ENCODE measurements around the gene MAN1C1. TPM values are rescaled to one million over a fixed set of nuclear protein-coding genes. Genes with fewer than 3 reads are reported as not detected.

Gene MAN1C1
- total RNA-seq, 2 experiments from 2014 or later: 3.7 to 4.4 TPM

- H3K9me3 Mint-ChIP-seq: no peaks in the 10 kb centered on the region
- no peaks in the 10 kb centered on the region for H3K36me3 Mint-ChIP-seq (ENCODE audit: low read depth)
- no peak overlapping the region for H3K4me3 Mint-ChIP-seq
- ATAC-seq: no peak
- TF ChIP-seq CTCF (IDR thresholded peaks at IDR 0.05): no peak
- no peak overlapping the region for H3K27ac Mint-ChIP-seq
- CTCF ChIA-PET: no interaction called here
- intact Hi-C loops (cut with micrococcal nuclease): no loop called here
- H3K27me3 Mint-ChIP-seq: peaks cover 10% of the 10 kb centered on the region
- POLR2A ChIA-PET: interaction anchor here (1.2 kb wide), 1 partner anchor 67 kb away, joined by 3 read pairs; no protein-coding TSS in a partner anchor
- DNase-seq: no peak
- peaks cover 59% of the 10 kb centered on the region for H3K4me1 Mint-ChIP-seq (ENCODE audit: low read depth)
Measured at GRCh38 chr1:25680701-25681100, 64.1 kb downstream of the MAN1C1 start.

- ATAC-seq (no peak), DNase-seq (no peak)
- Mint-ChIP-seq H3K36me3 (ENCODE audit: low read depth) (no peaks in the 10 kb centered on the region), H3K27me3 (peaks cover 7% of the 10 kb centered on the region), H3K4me3 (no peak overlapping the region), H3K9me3 (no peaks in the 10 kb centered on the region), H3K27ac (no peak overlapping the region), H3K4me1 (ENCODE audit: low read depth) (peaks cover 45% of the 10 kb centered on the region)
- ChIA-PET POLR2A (interaction anchor here (0.9 to 1.2 kb wide), 2 partner anchors 65 to 68 kb away, joined by 3 read pairs; partner anchors contain the start of gene MAN1C1), CTCF (interaction anchor here (0.8 to 1.4 kb wide), 2 partner anchors 63 to 92 kb away, joined by 3 to 4 read pairs; no protein-coding TSS in a partner anchor)
- intact Hi-C loops (cut with micrococcal nuclease): no loop called here
- TF ChIP-seq CTCF (IDR thresholded peaks at IDR 0.05): no peak
Measured at GRCh38 chr1:25682059-25682601, 65.5 kb downstream of the MAN1C1 start.

GRCh38 chr1:25683177-25683576 lies 66.6 kb downstream of the MAN1C1 start:
- CTCF ChIA-PET: interaction anchor here (0.6 to 1.0 kb wide), 2 partner anchors 26 to 127 kb away, joined by 3 read pairs; no protein-coding TSS in a partner anchor
- ATAC-seq (no peak), DNase-seq (no peak)
- Mint-ChIP-seq H3K4me3 (no peak overlapping the region), H3K27ac (no peak overlapping the region), H3K4me1 (ENCODE audit: low read depth) (peaks cover 41% of the 10 kb centered on the region), H3K36me3 (ENCODE audit: low read depth) (no peaks in the 10 kb centered on the region), H3K27me3 (peaks cover 2% of the 10 kb centered on the region), H3K9me3 (no peaks in the 10 kb centered on the region)
- intact Hi-C loops (cut with micrococcal nuclease): no loop called here
- POLR2A ChIA-PET: interaction anchor here (0.7 to 1.3 kb wide), 3 partner anchors 9 to 62 kb away, joined by 3 read pairs; no protein-coding TSS in a partner anchor
- TF ChIP-seq CTCF (IDR thresholded peaks at IDR 0.05): no peak

- ChIA-PET CTCF (interaction anchor here (1.0 kb wide), 1 partner anchor 127 kb away, joined by 3 read pairs; no protein-coding TSS in a partner anchor), POLR2A (interaction anchor here (0.7 to 1.3 kb wide), 4 partner anchors 8 to 62 kb away, joined by 3 read pairs; no protein-coding TSS in a partner anchor)
- ATAC-seq (no peak), DNase-seq (no peak)
- no peaks in the 10 kb centered on the region for H3K9me3 Mint-ChIP-seq
- no peak overlapping the region for H3K27ac Mint-ChIP-seq
- H3K4me1 Mint-ChIP-seq (ENCODE audit: low read depth): peaks cover 36% of the 10 kb centered on the region
- H3K27me3 Mint-ChIP-seq: peaks cover 2% of the 10 kb centered on the region
- intact Hi-C loops (cut with micrococcal nuclease): no loop called here
- no peak overlapping the region for H3K4me3 Mint-ChIP-seq
- TF ChIP-seq CTCF (IDR thresholded peaks at IDR 0.05): no peak
- H3K36me3 Mint-ChIP-seq (ENCODE audit: low read depth): no peaks in the 10 kb centered on the region
Measured at GRCh38 chr1:25683731-25684130, 67.1 kb downstream of the MAN1C1 start.

GRCh38 chr1:25684216-25684965 lies 67.8 kb downstream of the MAN1C1 start:
- no peak overlapping the region for H3K27ac Mint-ChIP-seq
- CTCF ChIA-PET: interaction anchor here (1.0 to 2.2 kb wide), 2 partner anchors 8 to 126 kb away, joined by 3 to 8 read pairs; no protein-coding TSS in a partner anchor
- POLR2A ChIA-PET: interaction anchor here (0.8 to 2.0 kb wide), 4 partner anchors 8 to 63 kb away, joined by 3 to 7 read pairs (median 3); no protein-coding TSS in a partner anchor
- no peak overlapping the region for H3K4me3 Mint-ChIP-seq
- intact Hi-C loops (cut with micrococcal nuclease): no loop called here
- DNase-seq (no peak), ATAC-seq (no peak)
- no peaks in the 10 kb centered on the region for H3K36me3 Mint-ChIP-seq (ENCODE audit: low read depth)
- H3K9me3 Mint-ChIP-seq: no peaks in the 10 kb centered on the region
- H3K27me3 Mint-ChIP-seq: no peaks in the 10 kb centered on the region
- H3K4me1 Mint-ChIP-seq (ENCODE audit: low read depth): peaks cover 33% of the 10 kb centered on the region
- no peak for TF ChIP-seq CTCF (IDR thresholded peaks at IDR 0.05)
